HepG2 (cell line): ENCODE measurements around the gene CPA5.

ENCODE experiments used
- AHDC1 ChIP-seq: sonication (generic); formaldehyde crosslinking; IDR thresholded peaks from 2 replicates; pipeline ENCODE4 v1.5.1; 2020; ENCODE audit warnings: mild to moderate bottlenecking, missing genetic modification reagents, borderline replicate concordance
- HMG20B ChIP-seq: conservative IDR thresholded peaks from 2 replicates; pipeline ENCODE4 v1.6.1; 2016; ENCODE audit warnings: missing genetic modification reagents, missing compliant biosample characterization
- PAX8 ChIP-seq: sonication (generic); formaldehyde crosslinking; IDR thresholded peaks from 2 replicates; pipeline ENCODE4 v1.8.0; 2022; ENCODE audit warnings: mild to moderate bottlenecking, missing genetic modification reagents, borderline replicate concordance
- SAFB2 ChIP-seq: sonication (generic); formaldehyde crosslinking; IDR thresholded peaks from 2 replicates; pipeline ENCODE4 v1.5.1; 2020; ENCODE audit warnings: missing genetic modification reagents, low read depth, mild to moderate bottlenecking, borderline replicate concordance

DNA sequence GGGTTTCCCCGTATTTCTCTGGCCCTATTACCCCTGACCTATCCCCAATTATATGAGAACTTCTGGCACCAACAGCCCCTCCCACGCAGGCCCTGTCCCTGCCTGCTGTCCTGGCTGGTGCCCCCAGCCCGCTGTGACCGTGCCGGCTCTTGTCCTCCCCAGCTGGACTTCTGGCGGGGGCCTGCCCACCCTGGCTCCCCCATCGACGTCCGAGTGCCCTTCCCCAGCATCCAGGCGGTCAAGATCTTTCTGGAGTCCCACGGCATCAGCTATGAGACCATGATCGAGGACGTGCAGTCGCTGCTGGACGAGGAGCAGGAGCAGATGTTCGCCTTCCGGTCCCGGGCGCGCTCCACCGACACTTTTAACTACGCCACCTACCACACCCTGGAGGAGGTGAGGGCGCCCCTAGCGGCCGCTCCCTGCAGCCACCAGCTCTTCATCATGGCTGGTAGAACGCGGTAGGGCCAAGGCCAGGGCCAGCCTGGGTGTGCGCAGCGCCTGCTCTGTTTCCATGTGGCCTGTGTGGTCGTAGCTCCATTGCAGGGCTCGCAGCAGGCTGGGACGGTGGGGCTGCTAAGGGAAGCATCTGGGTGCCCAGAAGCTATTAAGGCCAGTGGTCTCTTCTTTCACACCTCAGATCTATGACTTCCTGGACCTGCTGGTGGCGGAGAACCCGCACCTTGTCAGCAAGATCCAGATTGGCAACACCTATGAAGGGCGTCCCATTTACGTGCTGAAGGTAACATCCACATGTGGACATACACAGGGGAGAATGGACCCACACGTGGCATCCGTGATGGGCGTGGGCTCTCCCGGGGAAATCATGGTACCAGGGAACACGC lies 37.1 kb downstream of the CPA5 start:
- TF ChIP-seq PAX8 (CRISPR knock-in tag) (no peak), AHDC1 (CRISPR knock-in tag) (no peak), HMG20B (CRISPR knock-in tag) (no peak), SAFB2 (no peak)
